Inflammatory macrophage treated with lipopolysaccharide for 4 hours (primary cell): ENCODE data around the gene SLC6A8.

Source experiments
- DNase-seq: peaks from one replicate; pipeline ENCODE4 v3.0.0-alpha.2; 2020

SLC6A8 gene

GRCh38 chrX:153687121-153688039 is at the start of gene SLC6A8:
Gene SLC6A8, plus strand, starts transcription at chrX:153687926. Its CDS starts 649 bp downstream, at chrX:153688575.
- DNase-seq: peak; percentile 42

GRCh38 chrX:153638041-153638371 is 49.7 kb upstream of the SLC6A8 start:
- DNase-seq: no peak

- no peak for DNase-seq
These were observed 49.1 kb upstream of the SLC6A8 start for GRCh38 chrX:153638436-153639176.

GRCh38 chrX:153639177-153640044 is 48.3 kb upstream of the SLC6A8 start:
- no peak for DNase-seq

- DNase-seq: no peak
These were observed 47.6 kb upstream of the SLC6A8 start for GRCh38 chrX:153640045-153640686.

- no peak for DNase-seq
These were observed 46.8 kb upstream of the SLC6A8 start for GRCh38 chrX:153640736-153641575.

- DNase-seq: no peak
These were observed 46.1 kb upstream of the SLC6A8 start for GRCh38 chrX:153641627-153642026.

- DNase-seq: no peak
These were observed 45.6 kb upstream of the SLC6A8 start for GRCh38 chrX:153642051-153642654.

GRCh38 chrX:153642655-153643430 is 44.9 kb upstream of the SLC6A8 start:
- no peak for DNase-seq

GRCh38 chrX:153643431-153644351 is 44.0 kb upstream of the SLC6A8 start:
- no peak for DNase-seq

GRCh38 chrX:153644356-153645125 is 43.2 kb upstream of the SLC6A8 start:
- no peak for DNase-seq

GRCh38 chrX:153645151-153645550 is 42.6 kb upstream of the SLC6A8 start:
- no peak for DNase-seq

GRCh38 chrX:153645921-153646488 is 41.7 kb upstream of the SLC6A8 start:
- no peak for DNase-seq

- DNase-seq: peak; percentile 21
These were observed 40.9 kb upstream of the SLC6A8 start, which contains the start of gene DUSP9 for GRCh38 chrX:153646620-153647373. Gene DUSP9, plus strand, starts transcription at chrX:153647203. Its CDS starts 751 bp downstream, at chrX:153647954.

- DNase-seq: no peak
These were observed 40.0 kb upstream of the SLC6A8 start for GRCh38 chrX:153647461-153648357.
